ENCODE results near the gene MAST4.
A peak's percentile ranks its signal among the peaks of the same experiment; 100 is the strongest.

Gene MAST4

DNA sequence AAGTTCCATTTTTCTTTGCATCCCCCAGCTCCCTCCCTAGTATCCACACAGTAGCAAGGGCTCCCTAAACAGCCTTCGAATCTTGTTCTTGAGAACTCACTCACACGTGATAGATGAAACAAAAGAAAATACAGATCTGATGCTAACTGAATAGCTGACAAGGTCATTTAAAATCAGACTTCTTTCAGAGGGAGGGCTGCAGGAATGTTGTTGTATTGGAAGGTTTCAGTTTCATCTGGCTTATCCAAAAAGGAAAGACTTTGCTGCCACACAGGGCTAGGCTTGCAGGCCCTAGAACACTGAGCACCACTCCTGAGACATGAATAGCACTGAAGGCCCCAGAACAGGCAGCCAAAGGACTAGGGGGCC lies 597.2 kb downstream of the MAST4 start:
- peak; percentile 5 for DNase-seq (ENCODE audit: low read depth)
- no peak for TF ChIP-seq CTCF (IDR thresholded peaks at IDR 0.05; ENCODE audit: low read depth, low read length, missing control alignments)
- no peak overlapping the region for H3K4me3 ChIP-seq (ENCODE audit: low read depth, low read length)
- in situ Hi-C loops (cut with HindIII; ENCODE audit: low sequenced_read_pairs), result no loop called here

DNA sequence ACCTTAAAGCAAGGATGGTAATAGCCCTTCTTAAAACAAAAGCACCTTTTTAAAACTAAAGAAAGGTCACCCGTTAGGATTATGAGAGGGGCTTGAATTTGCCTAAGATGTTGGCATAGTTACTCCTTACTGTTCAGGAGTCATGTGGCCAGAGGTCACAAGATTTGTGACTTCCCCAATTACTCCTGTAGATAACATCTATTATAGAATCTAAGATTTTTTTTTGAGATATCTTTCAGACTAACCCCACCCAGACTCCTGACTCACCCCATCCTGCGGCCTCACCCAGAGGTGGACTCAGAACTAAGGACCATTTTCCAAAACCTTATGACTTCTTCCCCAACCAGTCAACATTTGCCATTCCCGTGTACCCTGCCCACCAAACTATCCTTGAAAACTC lies 598.0 kb downstream of the MAST4 start:
- H3K4me3 ChIP-seq (ENCODE audit: low read depth, low read length), result no peak overlapping the region
- no peak for DNase-seq (ENCODE audit: low read depth)
- TF ChIP-seq CTCF (IDR thresholded peaks at IDR 0.05; ENCODE audit: low read depth, low read length, missing control alignments), result no peak
- in situ Hi-C loops (cut with HindIII; ENCODE audit: low sequenced_read_pairs), result no loop called here

- DNase-seq (ENCODE audit: low read depth), result no peak
- in situ Hi-C loops (cut with HindIII; ENCODE audit: low sequenced_read_pairs), result no loop called here
- no peak for TF ChIP-seq CTCF (IDR thresholded peaks at IDR 0.05; ENCODE audit: low read depth, low read length, missing control alignments)
- no peak overlapping the region for H3K4me3 ChIP-seq (ENCODE audit: low read depth, low read length)
Measured at GRCh38 chr5:67195406-67196275, 599.4 kb downstream of the MAST4 start.

GRCh38 chr5:67196537-67197059 lies 600.4 kb downstream of the MAST4 start, which contains the start of gene CD180:
Gene CD180 (minus strand): TSS chr5:67196799. CDS start chr5:67196641, 158 bp downstream.
- in situ Hi-C loops (cut with HindIII; ENCODE audit: low sequenced_read_pairs), result no loop called here

DNA sequence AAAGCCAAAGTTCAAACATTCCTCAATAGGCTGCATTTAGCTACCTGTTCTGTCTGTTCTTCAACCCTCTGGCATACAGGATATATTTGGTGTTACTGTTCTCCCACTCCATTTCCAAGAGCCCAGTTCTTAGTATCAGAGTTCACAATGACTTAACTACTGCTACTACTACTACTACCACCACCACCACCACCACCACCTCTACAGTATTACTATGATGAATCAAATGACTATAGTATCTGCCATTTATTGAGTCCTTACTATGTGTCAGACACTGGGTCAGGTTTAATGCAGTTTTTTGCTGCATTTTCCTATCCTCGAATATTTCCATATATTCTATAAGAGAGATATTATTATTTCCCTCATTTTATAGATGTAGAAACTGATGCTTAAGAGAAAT lies 601.3 kb downstream of the MAST4 start:
- no peak for DNase-seq (ENCODE audit: low read depth)
- no peak overlapping the region for H3K4me3 ChIP-seq (ENCODE audit: low read depth, low read length)
- in situ Hi-C loops (cut with HindIII; ENCODE audit: low sequenced_read_pairs), result no loop called here
- no peak for TF ChIP-seq CTCF (IDR thresholded peaks at IDR 0.05; ENCODE audit: low read depth, low read length, missing control alignments)

More at GRCh38 chr5:67196537-67197059, 600.4 kb downstream of the MAST4 start, which contains the start of gene CD180:
- peak; percentile 20 for DNase-seq (ENCODE audit: low read depth)
- no peak for TF ChIP-seq CTCF (IDR thresholded peaks at IDR 0.05; ENCODE audit: low read depth, low read length, missing control alignments)
- H3K4me3 ChIP-seq (ENCODE audit: low read depth, low read length), result no peak within 1 kb of the TSS

DNA sequence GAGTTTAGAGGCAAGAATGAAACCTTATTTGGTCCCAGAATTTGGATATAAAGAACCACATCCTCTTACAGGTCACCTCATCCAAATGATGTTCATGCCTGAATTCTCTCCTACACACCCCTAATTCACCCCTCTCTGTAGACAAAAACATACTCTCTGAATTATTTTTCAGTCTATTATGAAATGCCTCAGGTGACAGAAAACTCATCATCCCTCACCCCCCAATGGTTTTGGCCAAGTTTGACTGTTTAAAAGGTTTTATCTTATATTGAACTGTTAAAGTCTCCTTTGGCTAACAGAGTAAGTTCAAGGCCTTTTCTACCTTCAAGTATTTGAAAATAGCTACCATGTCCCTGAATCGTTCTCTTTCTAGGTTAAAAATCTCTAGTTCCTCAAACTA lies 602.7 kb downstream of the MAST4 start:
- TF ChIP-seq CTCF (IDR thresholded peaks at IDR 0.05; ENCODE audit: low read depth, low read length, missing control alignments), result no peak
- in situ Hi-C loops (cut with HindIII; ENCODE audit: low sequenced_read_pairs), result no loop called here
- no peak for DNase-seq (ENCODE audit: low read depth)
- H3K4me3 ChIP-seq (ENCODE audit: low read depth, low read length), result no peak overlapping the region
